Neutrophil (primary cell): Measurements from ENCODE around the gene MILR1.

Experiments
- H3K27ac ChIP-seq: fragments of 200-600 bp; sonication (generic); 2 replicates; pipeline ENCODE4 v1.5.1; 2016; ENCODE audit warnings: mild to moderate bottlenecking, moderate library complexity
- H3K27me3 ChIP-seq: fragments of 200-600 bp; sonication (generic); 2 replicates; pipeline ENCODE4 v1.6.0; 2016; ENCODE audit warnings: mild to moderate bottlenecking
- H3K36me3 ChIP-seq: fragments of 200-600 bp; sonication (generic); 2 replicates; pipeline ENCODE4 v1.5.1; 2017
- H3K4me1 ChIP-seq, 2 experiments: fragments of 200-600 bp in 1 of 2; sonication (generic) in 1 of 2; 1 replicate in 1 of 2; 2 replicates in 1 of 2; pipeline versions ENCODE4 v1.5.1 to v1.6.1; 2013 to 2016; ENCODE audit warnings: low read depth in 1 of 2, low read length in 1 of 2, mild to moderate bottlenecking in 1 of 2, moderate library complexity in 1 of 2; ENCODE audit not compliant: control insufficient read depth in 1 of 2, insufficient read depth in 1 of 2
- H3K4me3 ChIP-seq, 2 experiments: fragments of 200-600 bp in 1 of 2; sonication (generic) in 1 of 2; 1 replicate in 1 of 2; 2 replicates in 1 of 2; pipeline ENCODE4 v1.5.1; 2013 to 2016; ENCODE audit warnings: low read depth in 1 of 2, low read length in 1 of 2, mild to moderate bottlenecking in 1 of 2, moderate library complexity in 1 of 2
- H3K9me3 ChIP-seq: fragments of 200-600 bp; sonication (generic); 2 replicates; pipeline ENCODE4 v1.5.1; 2016
- TF ChIP-seq, protein P1 (sequence below): fragments of 200-600 bp; sonication (generic); IDR thresholded peaks from 2 replicates; pipeline ENCODE4 v1.5.1; 2016; ENCODE audit warnings: antibody characterized with exemption

Gene MILR1

DNA sequence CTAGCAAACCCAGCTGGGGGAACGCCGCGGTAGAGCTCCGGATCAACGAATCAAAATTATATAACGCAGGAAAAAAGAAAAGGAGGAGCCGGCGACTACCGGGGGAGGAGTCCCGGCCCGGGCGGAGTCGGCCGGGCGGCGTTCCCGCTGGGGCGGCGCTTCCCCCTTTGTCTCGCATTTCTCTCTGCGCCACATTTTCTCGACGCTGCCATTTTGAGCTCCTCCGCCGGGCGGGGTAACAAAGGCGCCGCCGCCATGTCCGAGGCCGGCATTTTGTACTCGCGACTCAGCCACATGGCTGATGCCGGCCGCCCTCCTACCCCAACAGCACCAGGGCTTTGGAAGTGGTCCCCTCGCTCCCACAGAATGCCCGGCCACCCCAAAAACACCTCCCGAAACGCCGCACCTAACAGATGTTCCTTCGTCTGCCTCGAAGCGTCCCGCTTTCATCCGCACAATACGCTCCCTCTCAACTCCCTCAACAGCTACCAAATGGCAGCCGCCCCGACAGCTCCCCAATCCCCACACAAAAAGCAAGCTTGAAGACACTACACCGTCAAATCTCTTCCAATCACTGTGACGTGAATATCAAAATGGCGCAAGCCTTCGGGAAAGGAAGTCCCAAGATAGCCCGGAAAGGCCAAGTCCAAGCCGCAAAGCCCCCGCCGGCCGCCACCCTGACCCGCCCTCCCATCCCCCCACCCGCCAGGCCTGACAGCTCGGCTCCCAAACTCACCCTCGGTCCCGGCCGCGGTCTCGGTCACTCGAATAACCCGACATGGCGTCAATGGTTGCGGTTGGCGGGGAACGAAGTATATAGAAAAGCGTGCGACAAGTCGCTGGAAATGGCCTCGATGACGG lies 56.7 kb downstream of the MILR1 start:
- H3K36me3 ChIP-seq = peaks cover 46% of the 10 kb centered on the region
- H3K27me3 ChIP-seq = no peaks in the 10 kb centered on the region
- H3K4me1 ChIP-seq = peaks cover 31 to 32% of the 10 kb centered on the region in 2 experiments
- peaks cover 9% of the 10 kb centered on the region for H3K9me3 ChIP-seq
- H3K4me3 ChIP-seq = peak overlapping the region; percentile 95 to 100
- peak overlapping the region; percentile 98 for H3K27ac ChIP-seq
- TF ChIP-seq, protein P1, sequence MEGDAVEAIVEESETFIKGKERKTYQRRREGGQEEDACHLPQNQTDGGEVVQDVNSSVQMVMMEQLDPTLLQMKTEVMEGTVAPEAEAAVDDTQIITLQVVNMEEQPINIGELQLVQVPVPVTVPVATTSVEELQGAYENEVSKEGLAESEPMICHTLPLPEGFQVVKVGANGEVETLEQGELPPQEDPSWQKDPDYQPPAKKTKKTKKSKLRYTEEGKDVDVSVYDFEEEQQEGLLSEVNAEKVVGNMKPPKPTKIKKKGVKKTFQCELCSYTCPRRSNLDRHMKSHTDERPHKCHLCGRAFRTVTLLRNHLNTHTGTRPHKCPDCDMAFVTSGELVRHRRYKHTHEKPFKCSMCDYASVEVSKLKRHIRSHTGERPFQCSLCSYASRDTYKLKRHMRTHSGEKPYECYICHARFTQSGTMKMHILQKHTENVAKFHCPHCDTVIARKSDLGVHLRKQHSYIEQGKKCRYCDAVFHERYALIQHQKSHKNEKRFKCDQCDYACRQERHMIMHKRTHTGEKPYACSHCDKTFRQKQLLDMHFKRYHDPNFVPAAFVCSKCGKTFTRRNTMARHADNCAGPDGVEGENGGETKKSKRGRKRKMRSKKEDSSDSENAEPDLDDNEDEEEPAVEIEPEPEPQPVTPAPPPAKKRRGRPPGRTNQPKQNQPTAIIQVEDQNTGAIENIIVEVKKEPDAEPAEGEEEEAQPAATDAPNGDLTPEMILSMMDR = peak; percentile 23

DNA sequence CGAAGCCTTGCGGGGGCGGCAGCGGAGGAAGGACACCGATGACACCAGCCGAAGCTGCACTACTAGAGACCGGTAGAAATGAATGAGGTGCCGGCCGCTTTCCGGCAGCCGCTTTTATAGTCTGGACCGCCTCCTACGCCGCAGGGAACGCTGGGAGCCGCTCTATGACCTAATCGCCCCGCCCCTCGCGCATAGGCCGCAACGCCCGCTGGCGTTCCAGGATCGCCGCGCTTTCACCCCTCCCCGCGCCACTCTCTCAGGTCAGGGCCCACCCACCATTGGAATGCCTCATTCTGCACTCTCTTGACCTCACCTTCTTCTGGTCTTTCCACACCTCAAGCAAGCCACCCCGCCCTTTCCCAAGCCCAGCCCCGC lies 57.3 kb downstream of the MILR1 start, which contains the start of gene DDX5:
Gene DDX5 (minus strand): TSS at position 89 of the 375 bp plus-strand sequence. CDS start 170 bp downstream, outside the sequence.
- Histone ChIP-seq H3K36me3 (peaks cover 46% of the 10 kb centered on the region), H3K4me1 (peaks cover 31 to 32% of the 10 kb centered on the region in 2 experiments), H3K4me3 (peak within 1 kb of the TSS; percentile 95 to 100), H3K27ac (peak within 1 kb of the TSS; percentile 98), H3K27me3 (no peaks in the 10 kb centered on the region), H3K9me3 (peaks cover 6% of the 10 kb centered on the region)
- TF ChIP-seq, protein P1 = no peak

DNA sequence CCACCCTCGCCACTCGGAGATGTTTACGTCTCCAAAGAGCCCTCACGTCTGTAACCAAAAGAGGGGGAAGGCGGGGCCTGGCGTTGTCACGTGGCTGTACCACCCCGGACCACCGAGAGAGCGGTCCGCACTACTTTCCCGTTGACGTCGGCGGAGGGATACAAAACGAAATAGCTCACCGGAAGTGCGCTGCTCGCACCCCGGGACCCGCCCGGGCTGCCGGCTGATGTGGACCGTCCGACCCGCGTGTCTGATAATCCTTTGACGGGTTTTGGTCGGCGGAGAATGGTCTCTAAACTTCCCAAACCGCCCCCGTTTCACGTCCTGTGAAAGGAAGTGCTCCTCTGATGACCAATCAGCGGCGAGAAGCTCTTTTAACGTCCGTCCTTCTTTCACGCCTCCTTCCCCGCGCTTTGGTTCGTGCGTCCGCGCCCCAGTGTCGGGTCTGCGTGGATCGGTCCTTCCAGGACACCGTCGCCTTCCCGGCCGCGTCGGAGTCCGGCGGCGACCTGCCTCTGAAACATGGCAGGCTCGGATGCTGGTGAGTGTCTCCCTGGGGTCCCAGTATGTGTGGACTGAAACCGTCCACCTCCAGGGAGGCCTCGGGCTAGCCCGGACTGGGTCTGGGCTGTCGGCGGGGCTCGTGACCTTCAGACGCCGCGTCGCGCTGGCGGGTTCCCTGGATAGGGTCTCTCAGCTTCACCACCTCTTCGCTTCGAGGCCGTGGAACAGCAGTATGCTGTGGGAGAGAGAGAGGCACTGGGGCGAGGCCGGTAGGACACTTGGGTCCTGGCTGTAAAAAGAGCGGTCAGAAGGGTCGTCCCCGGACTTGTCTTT lies 57.9 kb downstream of the MILR1 start, which contains the start of gene CEP95:
Gene CEP95 (plus strand): TSS at position 402 of the 837 bp plus-strand sequence. CDS start 121 bp downstream, at position 523.
- H3K27me3 ChIP-seq = no peaks in the 10 kb centered on the region
- H3K27ac ChIP-seq = peak within 1 kb of the TSS; percentile 98
- H3K36me3 ChIP-seq = peaks cover 46% of the 10 kb centered on the region
- peaks cover 31 to 32% of the 10 kb centered on the region in 2 experiments for H3K4me1 ChIP-seq
- TF ChIP-seq, protein P1 = no peak
- H3K4me3 ChIP-seq = peak within 1 kb of the TSS; percentile 95 to 100
- H3K9me3 ChIP-seq = no peaks in the 10 kb centered on the region

DNA sequence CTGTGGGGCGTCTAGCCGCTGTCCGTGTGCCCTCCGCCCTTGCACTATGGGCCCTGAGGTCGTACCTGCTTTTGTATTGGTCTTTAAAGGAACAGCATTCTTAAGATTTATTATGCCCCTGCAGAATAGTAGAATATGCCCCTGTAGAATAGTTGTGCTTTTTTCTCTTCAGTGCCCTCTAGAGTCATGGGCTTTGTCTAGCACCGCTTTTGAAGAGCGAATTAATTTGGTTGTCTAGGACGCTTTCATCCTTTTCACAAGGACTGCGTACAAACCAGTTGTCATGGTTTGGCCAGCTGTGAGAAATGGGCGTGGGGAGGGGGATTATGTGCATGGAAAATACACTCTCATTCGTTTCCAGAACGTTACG lies 58.5 kb downstream of the MILR1 start:
- Histone ChIP-seq H3K9me3 (no peaks in the 10 kb centered on the region), H3K4me3 (peak overlapping the region; percentile 95 to 100), H3K36me3 (peaks cover 43% of the 10 kb centered on the region), H3K27ac (peak overlapping the region; percentile 98), H3K4me1 (peaks cover 31 to 32% of the 10 kb centered on the region in 2 experiments), H3K27me3 (no peaks in the 10 kb centered on the region)
- TF ChIP-seq, protein P1 = no peak

GRCh38 chr17:64508683-64509082 lies 59.8 kb downstream of the MILR1 start:
- Histone ChIP-seq H3K27me3 (no peaks in the 10 kb centered on the region), H3K9me3 (no peaks in the 10 kb centered on the region), H3K4me1 (peaks cover 24 to 28% of the 10 kb centered on the region in 2 experiments), H3K36me3 (peaks cover 38% of the 10 kb centered on the region), H3K4me3 (no peak overlapping the region), H3K27ac (no peak overlapping the region)
- TF ChIP-seq, protein P1 = no peak
